ENCODE data around the gene SSTR3.

The SSTR3 gene

GRCh38 chr22:37163575-37164504 lies 48.4 kb downstream of the SSTR3 start:
- peak; percentile 83 to 89 for DNase-seq

- no peak for DNase-seq
Observed at GRCh38 chr22:37163096-37163489, 49.2 kb downstream of the SSTR3 start.

- DNase-seq: peak; percentile 76 to 85
Observed at GRCh38 chr22:37162221-37163095, 49.8 kb downstream of the SSTR3 start.

- DNase-seq: peak; percentile 43 to 50
Observed at GRCh38 chr22:37161443-37161842, 50.8 kb downstream of the SSTR3 start.

- DNase-seq: no peak
Observed at GRCh38 chr22:37160027-37160426, 52.2 kb downstream of the SSTR3 start.

- DNase-seq: no peak
Observed at GRCh38 chr22:37158963-37159290, 53.4 kb downstream of the SSTR3 start.

GRCh38 chr22:37157516-37158285 lies 54.6 kb downstream of the SSTR3 start:
- DNase-seq: no peak

GRCh38 chr22:37156686-37157435 lies 55.4 kb downstream of the SSTR3 start:
- DNase-seq: no peak

GRCh38 chr22:37155971-37156370 lies 56.3 kb downstream of the SSTR3 start:
- no peak for DNase-seq

- DNase-seq: peak; percentile 46 to 65
Observed at GRCh38 chr22:37154925-37155712, 57.2 kb downstream of the SSTR3 start.
